HEK293 (cell line): Measurements from ENCODE around the gene PPIA.
"Not testable (repeated sequence)": the region's sequence is repeated elsewhere in the genome, so short reads cannot be mapped to it uniquely, and the experiment has no call there.

ENCODE experiments used
- BCL11B ChIP-seq: fragments of 450-650 bp; formaldehyde crosslinking; IDR thresholded peaks from 2 replicates; pipeline ENCODE4 v1.5.1; 2016; ENCODE audit warnings: low read depth, missing biosample characterization, missing genetic modification characterization
- CTCF ChIP-seq: fragments of 450-650 bp; formaldehyde crosslinking; IDR thresholded peaks from 2 replicates; pipeline ENCODE4 v1.5.1; 2016; ENCODE audit warnings: missing biosample characterization, missing genetic modification characterization
- EGR2 ChIP-seq: fragments of 450-650 bp; formaldehyde crosslinking; IDR thresholded peaks from 2 replicates; pipeline ENCODE4 v1.5.1; 2016; ENCODE audit warnings: low read depth, missing biosample characterization, missing genetic modification characterization
- KLF10 ChIP-seq: fragments of 450-650 bp; IDR thresholded peaks from 2 replicates; pipeline ENCODE4 v1.5.1; 2018; ENCODE audit warnings: missing biosample characterization, mild to moderate bottlenecking, missing genetic modification characterization
- PRDM1 ChIP-seq: fragments of 450-650 bp; formaldehyde crosslinking; IDR thresholded peaks from 2 replicates; pipeline ENCODE4; 2016; ENCODE audit warnings: missing biosample characterization, missing genetic modification characterization
- PRDM10 ChIP-seq: fragments of 450-650 bp; formaldehyde crosslinking; IDR thresholded peaks from 2 replicates; pipeline ENCODE4 v1.5.1; 2016; ENCODE audit warnings: missing biosample characterization, missing genetic modification characterization
- SP3 ChIP-seq: fragments of 450-650 bp; formaldehyde crosslinking; IDR thresholded peaks from 2 replicates; pipeline ENCODE4 v1.5.1; 2016; ENCODE audit warnings: missing biosample characterization, missing genetic modification characterization
- ZBTB7A ChIP-seq: fragments of 450-650 bp; formaldehyde crosslinking; IDR thresholded peaks from 2 replicates; pipeline ENCODE4 v1.5.1; 2016; ENCODE audit warnings: low read depth, missing biosample characterization, missing genetic modification characterization
- ZNF18 ChIP-seq: fragments of 450-650 bp; formaldehyde crosslinking; IDR thresholded peaks from 2 replicates; pipeline ENCODE4 v1.5.1; 2016; ENCODE audit warnings: missing biosample characterization, missing genetic modification characterization
- ZNF639 ChIP-seq: fragments of 450-650 bp; formaldehyde crosslinking; IDR thresholded peaks from 2 replicates; pipeline ENCODE4 v1.5.1; 2016; ENCODE audit warnings: missing biosample characterization, missing genetic modification characterization
- ZNF658 ChIP-seq: fragments of 450-650 bp; formaldehyde crosslinking; IDR thresholded peaks from 2 replicates; pipeline ENCODE4; 2016; ENCODE audit warnings: missing biosample characterization, missing genetic modification characterization

GRCh38 chr7:44846390-44846789, 49.9 kb downstream of the PPIA start:
- TF ChIP-seq ZNF639 (tag by site-specific recombination), result peak; percentile 35; the same call in 1 of the 2 replicates
- not testable (repeated sequence) for TF ChIP-seq KLF10 (tag by site-specific recombination); PRDM1 (tag by site-specific recombination); SP3; CTCF (tag by site-specific recombination); ZBTB7A; ZNF18; ZNF658; PRDM10; EGR2 (tag by site-specific recombination); BCL11B (tag by site-specific recombination)
